HG03025 (cell line): Measurements from ENCODE around the gene SIRT1.
"Not testable (repeated sequence)": the region's sequence is repeated elsewhere in the genome, so short reads cannot be mapped to it uniquely, and the experiment has no call there.

Source experiments
- ATAC-seq: cut with Tn5 transposase; IDR thresholded peaks from one replicate; pipeline ENCODE4 v1.9.1; 2021; ENCODE audit warnings: mild to moderate bottlenecking, moderate library complexity; ENCODE audit not compliant: unreplicated experiment, low FRiP score

The SIRT1 gene

GRCh38 chr10:67884313-67884841 lies at the start of gene SIRT1:
SIRT1 (plus strand) TSS chr10:67884656; CDS start chr10:67884722, 66 bp downstream.
- ATAC-seq: peak; percentile 83

DNA sequence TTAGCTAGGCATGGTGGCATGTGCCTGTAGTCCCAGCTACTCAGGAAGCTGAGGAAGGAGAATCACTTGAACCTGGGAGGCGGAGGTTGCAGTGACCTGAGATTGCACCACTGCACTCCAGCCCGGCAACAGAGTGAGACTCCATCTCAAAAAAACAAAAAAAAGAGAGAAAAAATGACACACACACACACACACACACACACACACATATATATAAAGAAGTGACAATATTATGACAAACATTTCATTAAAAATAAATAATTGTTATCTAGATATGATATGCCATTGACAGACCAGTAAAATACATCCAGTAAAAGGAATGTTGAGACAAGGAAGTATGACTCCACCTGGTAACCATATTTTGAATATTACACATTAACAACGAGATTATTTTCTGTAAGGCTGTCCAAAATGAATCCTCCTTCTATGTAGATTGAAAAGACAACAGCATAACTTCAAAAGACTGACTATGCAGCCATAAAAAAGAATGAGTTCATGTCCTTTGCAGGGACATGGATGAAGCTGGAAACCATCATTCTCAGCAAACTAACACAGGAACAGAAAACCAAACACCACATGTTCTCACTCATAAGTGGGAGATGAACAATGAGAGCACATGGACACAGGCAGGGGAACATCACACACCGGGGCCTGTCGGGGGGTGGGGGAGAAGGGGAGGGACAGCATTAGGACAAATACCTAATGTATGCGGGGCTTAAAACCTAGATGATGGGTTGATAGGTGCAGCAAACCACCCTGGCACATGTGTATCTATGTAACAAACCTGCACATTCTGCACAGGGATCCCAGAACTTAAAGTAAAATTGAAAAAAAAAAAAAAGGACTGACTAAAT lies 48.7 kb upstream of the SIRT1 start:
- ATAC-seq: not testable (repeated sequence)

DNA sequence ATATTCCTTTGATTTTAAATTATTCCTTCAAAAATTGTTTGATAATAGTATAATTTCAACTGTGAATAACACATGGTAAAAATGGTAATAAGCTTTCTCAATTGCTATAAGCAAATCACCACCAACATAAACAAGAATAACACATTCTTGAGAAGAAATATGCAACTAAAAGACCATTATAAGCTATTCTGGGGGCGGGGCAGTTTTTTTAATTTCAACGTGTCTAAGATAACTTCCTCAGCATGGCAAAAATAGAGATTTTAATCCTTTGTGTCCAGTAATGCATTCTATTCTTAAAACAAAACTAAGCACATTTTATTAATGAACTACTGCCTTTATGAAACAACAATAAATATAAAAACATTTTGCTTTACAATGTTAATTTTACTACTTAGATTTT lies 48.0 kb upstream of the SIRT1 start:
- ATAC-seq: no peak

DNA sequence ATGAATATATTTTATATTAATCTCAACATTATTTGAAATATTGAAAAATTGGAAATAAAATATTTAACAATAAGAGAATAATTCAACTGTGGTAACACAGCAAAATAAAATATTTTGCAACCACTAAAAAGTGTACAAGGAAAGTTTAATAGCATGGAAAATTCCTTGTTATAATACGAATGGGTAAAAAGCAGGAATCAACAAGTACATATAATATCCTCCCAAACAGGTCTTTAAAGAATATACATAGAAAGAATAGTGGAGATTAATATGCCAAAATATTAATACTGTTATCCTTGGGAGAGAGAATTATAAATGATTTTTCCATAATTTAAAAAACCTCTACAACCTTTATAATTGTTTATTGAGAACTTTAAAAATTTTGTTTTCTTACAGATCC lies 47.5 kb upstream of the SIRT1 start:
- no peak for ATAC-seq

- no peak for ATAC-seq
Observed at GRCh38 chr10:67837541-67838314, 46.7 kb upstream of the SIRT1 start, which contains the start of gene DNAJC12. DNAJC12 (minus strand) TSS chr10:67838188; CDS start chr10:67838011, 177 bp downstream.

DNA sequence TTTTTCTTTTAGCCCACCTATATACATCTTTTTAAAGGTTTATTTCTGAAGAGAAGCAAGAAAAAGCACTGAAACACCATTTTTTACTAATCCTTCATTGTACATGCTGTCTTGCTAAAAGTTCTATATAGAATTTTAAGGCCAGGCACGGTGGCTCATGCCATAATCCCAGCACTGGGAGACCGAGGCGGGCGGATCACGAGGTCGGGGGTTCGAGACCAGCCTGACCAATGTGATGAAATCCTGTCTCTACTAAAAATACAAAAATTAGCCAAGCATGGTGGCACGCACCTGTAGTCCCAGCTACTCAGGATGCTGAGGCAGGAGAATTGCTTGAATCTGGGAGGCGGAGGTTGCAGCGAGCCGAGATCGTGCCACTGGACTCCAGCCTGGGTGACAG lies 44.9 kb upstream of the SIRT1 start:
- not testable (repeated sequence) for ATAC-seq

- no peak for ATAC-seq
Observed at GRCh38 chr10:67839951-67840350, 44.5 kb upstream of the SIRT1 start.

GRCh38 chr10:67841737-67842136 lies 42.7 kb upstream of the SIRT1 start:
- no peak for ATAC-seq

DNA sequence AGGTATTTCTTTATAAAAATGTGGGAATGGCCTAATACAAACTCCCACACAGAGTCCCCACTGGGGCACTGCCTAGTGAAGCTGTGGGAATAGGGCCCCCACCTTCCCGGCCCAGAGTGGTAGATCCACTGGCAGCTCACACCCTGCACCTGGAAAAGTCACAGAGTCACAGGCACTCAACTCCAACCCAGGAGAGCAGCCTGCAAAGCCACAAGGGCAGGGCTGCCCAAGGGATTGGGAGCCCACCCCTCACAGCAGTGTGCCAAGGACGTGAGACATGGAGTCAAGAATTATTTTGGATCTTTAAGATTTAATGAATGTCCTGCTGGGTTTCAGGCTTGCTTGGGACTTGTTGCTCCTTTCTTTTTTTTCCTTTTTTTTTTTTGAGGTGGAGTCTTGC lies 41.2 kb upstream of the SIRT1 start:
- no peak for ATAC-seq

GRCh38 chr10:67849331-67850011 lies 35.0 kb upstream of the SIRT1 start:
- ATAC-seq: peak; percentile 92

- no peak for ATAC-seq
Observed at GRCh38 chr10:67851186-67851585, 33.3 kb upstream of the SIRT1 start.

DNA sequence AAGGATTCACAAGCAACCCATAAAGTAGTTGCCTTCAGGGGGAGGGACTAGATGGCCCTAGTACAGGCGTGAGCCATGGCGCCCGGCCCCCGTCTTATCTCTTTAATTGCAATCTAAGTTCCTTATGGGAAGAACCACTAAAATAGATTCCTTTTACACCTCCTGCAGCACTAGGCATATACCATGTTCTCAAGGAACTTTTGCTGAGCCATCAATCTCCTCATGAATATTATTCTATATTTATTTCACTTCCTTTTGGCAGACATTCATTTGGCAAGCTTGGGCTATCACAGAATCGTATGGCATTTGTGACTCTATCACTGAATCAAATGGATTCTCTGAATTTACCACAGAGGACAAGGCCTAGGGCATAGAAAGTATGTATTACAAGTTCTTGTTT lies 31.7 kb upstream of the SIRT1 start:
- no peak for ATAC-seq

DNA sequence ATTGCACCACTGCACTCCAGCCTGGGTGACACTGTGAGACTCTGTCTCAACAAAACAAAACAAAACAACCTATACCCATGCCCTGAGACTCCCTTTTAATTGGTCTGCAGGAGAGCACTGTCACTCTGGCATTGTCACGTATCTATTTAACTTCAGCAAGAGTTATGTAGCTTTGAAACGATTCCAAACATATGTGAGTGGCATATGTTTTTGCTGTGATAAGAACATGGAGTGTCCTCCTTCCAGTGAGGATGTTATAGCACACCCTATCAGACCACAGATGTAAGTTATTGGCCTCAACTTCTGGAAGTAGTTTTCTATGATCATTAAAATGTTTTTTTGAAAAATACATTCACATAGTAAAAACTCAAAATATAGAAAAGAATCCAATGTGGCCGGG lies 30.9 kb upstream of the SIRT1 start:
- ATAC-seq: no peak

DNA sequence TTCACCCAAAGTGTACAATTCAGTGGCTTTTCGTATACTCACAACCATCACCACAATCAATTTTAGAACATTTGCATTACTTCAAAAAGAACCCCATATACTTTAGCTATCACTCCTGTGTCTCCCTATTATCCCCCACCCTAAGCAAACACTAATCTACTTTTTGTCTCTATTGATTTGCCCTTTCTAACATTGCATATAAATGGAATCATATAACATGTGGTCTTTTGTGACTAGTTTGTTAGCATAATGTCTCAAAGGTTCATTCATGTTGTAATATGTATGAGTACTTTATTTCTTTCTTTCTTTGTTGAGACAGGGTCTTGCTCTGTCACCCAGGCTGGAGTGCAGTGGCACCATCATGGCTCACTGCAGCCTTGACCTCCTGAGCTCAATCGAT lies 25.5 kb upstream of the SIRT1 start:
- no peak for ATAC-seq

- ATAC-seq: no peak
Observed at GRCh38 chr10:67861750-67862432, 22.6 kb upstream of the SIRT1 start.

- no peak for ATAC-seq
Observed at GRCh38 chr10:67863094-67863493, 21.4 kb upstream of the SIRT1 start.

- ATAC-seq: no peak
Observed at GRCh38 chr10:67864607-67865371, 19.7 kb upstream of the SIRT1 start.

DNA sequence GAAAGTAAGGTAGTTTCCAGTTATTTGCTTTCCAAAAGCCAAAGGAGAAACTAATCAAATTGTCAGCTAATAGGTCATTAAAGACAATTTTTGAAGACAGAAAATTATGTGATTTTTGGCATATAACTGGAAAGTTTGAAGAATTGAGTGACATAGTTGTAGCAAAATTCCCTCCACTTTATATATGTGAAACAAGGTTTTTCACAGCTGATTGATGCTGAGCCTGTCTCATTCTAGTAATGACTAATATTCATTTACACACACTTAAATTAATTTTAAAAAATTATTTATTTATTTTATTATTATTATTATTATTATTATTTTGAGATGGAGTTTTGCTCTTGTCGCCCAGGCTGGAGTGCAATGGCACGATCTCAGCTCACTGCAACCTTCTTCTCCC lies 16.3 kb upstream of the SIRT1 start:
- no peak for ATAC-seq

DNA sequence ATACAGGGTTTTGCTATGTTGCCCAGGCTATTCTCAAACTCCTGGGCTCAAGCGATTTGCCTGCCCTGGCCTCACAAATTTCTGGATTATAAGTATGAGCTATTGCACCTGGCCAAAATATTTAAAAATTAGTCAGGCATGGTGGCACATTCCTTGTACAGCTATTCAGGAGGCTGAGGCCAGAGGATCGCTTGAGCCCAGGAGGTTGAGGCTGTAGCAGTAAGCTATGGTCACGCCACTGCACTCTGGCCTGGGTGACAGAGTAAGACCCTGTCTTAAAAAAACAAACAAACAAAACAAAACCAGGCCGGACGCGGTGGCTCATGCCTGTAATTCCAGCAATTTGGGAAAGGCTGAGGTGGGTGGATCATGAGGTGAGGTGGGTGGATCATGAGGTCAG lies 14.5 kb upstream of the SIRT1 start:
- ATAC-seq: no peak
